OCI-LY1 (cell line): Measurements from ENCODE around the gene COL5A2.

Experiments
- EZH2 ChIP-seq: fragments of 200-600 bp; sonication (generic), shearing (Covaris generic); IDR thresholded peaks from 2 replicates; pipeline ENCODE4 v1.8.0; 2017; ENCODE audit warnings: borderline replicate concordance, mixed run types, mild to moderate bottlenecking, antibody characterized with exemption, low read length, moderate library complexity, mixed read lengths
- TF ChIP-seq, protein P1 (sequence below): fragments of 200-600 bp; sonication (generic), shearing (Covaris generic); IDR thresholded peaks from 2 replicates; pipeline ENCODE4 v1.5.1; 2017; ENCODE audit warnings: mild to moderate bottlenecking, antibody characterized with exemption, low read length, moderate library complexity, mixed read lengths

DNA sequence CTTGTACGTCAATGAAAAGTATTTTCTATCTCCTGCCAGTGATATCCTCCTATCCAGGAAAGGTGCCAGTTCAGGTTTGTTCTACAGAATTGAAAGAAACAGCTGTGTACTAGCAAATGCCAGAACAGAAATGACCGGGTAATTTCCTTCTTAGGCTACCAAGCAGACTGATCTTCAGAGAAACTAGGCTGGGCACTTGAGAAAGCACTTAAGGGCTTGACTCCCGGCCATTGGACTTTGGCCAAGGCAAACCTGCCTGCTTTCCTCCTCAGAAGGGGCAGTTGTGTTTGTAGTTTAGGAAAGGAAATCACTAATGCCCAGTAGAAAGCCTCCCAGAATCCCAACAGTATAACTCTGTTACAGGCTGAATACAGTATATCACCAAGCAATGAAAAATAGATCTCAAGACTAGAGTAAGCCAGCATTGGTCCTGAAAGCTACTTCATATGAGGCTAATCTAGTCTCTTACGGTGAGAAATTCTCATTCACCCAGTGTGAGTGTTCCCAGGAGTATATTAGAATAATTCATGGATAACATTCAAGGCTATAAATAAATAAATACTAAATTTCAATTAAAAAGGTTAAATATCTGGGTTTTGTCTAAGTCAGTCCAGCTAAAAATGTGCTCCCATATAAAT, 43.0 kb upstream of the COL5A2 start:
- TF ChIP-seq, protein P1, sequence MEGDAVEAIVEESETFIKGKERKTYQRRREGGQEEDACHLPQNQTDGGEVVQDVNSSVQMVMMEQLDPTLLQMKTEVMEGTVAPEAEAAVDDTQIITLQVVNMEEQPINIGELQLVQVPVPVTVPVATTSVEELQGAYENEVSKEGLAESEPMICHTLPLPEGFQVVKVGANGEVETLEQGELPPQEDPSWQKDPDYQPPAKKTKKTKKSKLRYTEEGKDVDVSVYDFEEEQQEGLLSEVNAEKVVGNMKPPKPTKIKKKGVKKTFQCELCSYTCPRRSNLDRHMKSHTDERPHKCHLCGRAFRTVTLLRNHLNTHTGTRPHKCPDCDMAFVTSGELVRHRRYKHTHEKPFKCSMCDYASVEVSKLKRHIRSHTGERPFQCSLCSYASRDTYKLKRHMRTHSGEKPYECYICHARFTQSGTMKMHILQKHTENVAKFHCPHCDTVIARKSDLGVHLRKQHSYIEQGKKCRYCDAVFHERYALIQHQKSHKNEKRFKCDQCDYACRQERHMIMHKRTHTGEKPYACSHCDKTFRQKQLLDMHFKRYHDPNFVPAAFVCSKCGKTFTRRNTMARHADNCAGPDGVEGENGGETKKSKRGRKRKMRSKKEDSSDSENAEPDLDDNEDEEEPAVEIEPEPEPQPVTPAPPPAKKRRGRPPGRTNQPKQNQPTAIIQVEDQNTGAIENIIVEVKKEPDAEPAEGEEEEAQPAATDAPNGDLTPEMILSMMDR = no peak
- no peak for TF ChIP-seq EZH2
